Daoy (cell line): Measurements from ENCODE around the gene GPR107. TPM values are rescaled to one million over a fixed set of nuclear protein-coding genes. Genes with fewer than 3 reads are reported as not detected.
A peak's percentile ranks its signal among the peaks of the same experiment; 100 is the strongest.
"Not testable (repeated sequence)": the region's sequence is repeated elsewhere in the genome, so short reads cannot be mapped to it uniquely, and the experiment has no call there.

ENCODE experiments used
- DNase-seq: peaks from one replicate; pipeline ENCODE4 v3.0.0-alpha.2; 2015; ENCODE audit warnings: low read depth
- total RNA-seq: library from RNA; depleted of rRNA; stranded (reverse); fragments of >200 nt; shearing (Covaris generic); gene quantifications from 2 replicates; pipeline ENCODE4 v1.2.3, GENCODE V29; 2014; rRNA removed

Gene GPR107
- 16.6 and 19.9 TPM in 2 replicates for total RNA-seq

DNA sequence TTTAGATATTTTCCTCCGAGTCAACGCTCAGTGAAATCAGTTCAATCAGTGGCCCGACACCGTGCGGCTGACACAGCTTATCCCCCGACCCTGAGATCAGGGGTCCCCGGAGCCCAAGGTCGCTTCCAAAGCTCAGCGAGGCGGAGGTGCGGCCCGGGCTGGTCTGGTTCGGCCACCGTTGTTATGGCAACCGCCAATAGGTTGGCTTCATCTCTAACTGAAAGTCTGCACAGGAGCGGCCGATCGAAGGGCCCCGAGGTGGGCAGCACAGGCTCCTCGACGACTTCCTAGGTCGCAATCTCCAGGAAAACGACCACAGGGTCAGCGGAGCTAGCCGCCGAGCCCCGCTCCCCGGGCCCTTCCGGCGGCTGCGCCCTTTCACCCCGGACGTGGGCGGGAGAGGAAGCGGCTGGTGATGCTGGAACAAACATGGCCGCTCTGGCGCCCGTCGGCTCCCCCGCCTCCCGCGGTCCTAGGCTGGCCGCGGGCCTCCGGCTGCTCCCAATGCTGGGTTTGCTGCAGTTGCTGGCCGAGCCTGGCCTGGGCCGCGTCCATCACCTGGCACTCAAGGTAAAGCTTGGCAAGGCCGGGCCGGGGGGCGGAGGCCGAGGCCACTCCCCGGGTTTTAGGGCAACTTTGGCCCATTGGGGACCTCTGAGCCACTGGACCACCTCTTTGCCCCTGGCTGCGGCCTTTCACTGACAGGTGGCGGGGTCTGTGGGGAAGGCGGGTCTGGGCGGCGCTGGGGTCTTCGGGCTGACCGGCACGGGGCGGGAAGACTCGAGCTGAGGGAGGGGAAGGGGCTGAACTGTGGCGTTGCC lies at the start of gene GPR107:
GPR107 (plus strand) TSS at position 403 of the 821 bp plus-strand sequence; CDS start at position 430, 27 bp downstream.
- DNase-seq: peak; percentile 87

DNA sequence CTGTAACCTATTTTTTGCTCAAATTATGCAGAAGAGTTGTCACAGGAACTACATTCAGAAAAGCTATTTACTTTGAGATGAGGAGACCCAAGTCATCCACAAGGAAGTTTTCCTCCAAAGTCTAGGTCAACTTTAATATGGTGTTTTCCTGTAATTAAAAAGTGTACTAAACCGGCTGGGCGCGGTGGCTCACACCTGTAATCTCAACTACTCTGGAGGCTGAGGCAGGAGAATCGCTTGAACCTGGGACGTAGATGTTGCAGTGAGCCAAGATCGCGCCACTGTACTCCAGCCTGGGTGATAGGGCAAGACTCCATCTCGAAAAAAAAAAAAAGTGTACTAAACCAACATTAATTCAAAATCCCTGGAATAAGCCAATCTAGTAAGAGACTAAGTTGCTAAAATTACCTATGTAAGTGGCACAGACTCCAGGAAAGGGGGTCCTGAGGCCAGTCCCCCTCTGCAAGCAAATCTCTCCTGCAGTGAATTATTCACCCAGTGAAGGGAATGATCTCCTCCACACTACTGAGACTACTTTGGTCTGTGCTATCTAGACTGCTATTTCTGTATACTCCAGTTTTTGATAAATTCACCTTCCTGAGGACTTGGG lies 49.7 kb upstream of the GPR107 start:
- DNase-seq: no peak

DNA sequence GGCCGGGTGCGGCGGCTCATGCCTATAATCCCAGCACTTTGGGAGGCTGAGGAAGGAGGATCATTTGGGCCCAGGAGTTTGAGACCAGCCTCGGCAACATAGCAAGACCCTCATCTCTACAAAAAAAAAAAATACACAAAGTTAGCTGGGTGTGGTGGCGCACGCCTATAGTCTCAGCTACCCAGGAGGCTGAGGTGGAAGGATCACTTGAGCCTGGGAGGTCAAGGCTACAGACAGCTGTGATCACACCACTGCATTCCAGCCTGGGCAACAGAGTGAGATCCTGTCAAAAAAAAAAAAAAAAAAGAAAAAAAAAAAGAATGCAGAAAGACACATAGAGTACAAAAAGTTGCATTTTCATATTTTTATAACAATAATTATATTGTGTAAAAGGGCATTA lies 46.8 kb upstream of the GPR107 start:
- DNase-seq: not testable (repeated sequence)

DNA sequence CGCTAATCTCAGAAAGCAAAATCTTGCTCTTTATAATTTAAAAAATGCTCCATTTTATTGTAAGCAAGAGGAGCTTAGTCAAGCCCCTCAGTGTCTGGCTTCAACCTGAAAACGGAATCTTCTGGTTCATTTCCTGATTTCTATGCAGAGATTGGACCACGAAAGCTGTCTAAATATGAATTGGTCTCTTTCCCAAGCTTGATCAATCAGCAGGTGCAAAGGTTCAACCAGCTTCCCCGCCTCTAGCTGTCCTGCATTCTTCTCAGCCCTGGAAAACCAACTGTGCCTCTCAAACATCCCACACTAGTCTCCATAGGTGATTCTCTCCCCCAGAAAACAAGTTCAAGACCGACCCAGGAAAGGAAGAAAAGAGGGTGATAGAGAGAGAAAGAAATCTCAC lies 45.2 kb upstream of the GPR107 start:
- no peak for DNase-seq

DNA sequence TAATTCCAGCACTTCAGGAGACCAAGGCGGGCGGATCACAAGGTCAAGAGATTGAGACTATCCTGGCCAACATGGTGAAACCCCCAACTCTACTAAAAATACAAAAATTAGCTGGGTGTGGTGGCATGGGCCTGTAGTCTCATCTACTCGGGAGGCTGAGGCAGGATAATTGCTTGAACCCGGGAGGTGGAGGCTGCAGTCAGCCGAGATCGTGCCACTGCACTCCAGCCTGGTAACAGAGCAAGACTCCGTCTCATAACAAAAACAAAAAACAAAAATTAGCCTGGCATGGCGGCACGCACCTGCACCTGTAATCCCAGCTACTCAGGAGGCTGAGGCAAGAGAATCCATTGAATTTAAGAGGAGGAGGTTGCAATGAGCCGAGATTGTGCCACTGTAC lies 44.2 kb upstream of the GPR107 start:
- not testable (repeated sequence) for DNase-seq

DNA sequence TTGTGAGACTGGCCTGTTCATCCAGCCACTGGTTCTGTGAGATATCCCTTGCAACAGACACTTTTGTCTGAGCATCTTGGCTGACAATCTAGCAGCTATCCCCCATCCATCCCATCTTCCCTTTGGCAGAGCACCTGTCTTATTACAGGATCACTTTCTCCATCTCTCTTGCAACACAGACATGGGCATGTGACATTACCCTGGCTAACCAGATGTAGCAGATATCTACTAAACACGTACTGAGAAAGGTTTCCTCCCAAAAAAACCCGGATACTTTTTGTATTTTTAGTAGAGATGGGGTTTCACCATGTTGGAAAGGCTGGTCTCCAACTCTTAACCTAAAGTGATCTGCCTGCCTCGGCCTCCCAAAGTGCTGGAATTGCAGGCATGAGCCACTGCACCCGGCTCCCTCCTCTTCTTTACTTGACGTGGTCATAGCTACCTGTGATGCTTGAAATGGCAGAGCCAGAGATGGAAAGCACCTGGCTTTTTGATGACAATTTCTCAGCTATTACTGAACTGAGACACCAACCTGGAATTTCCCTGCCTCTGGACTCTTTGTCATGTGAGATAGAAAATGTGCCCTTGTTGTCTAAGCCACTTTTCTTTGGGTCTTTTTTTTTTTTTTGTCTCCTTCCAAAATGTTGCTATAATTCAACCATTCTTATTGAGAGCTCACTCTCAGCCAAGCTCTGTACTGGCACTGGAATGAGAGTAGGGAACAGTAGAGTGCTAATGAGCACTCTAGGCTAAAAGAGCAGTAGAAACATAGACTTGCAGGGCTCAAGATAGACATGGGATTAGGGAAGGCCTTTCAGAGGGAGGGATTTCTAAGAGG lies 43.3 kb upstream of the GPR107 start:
- no peak for DNase-seq

DNA sequence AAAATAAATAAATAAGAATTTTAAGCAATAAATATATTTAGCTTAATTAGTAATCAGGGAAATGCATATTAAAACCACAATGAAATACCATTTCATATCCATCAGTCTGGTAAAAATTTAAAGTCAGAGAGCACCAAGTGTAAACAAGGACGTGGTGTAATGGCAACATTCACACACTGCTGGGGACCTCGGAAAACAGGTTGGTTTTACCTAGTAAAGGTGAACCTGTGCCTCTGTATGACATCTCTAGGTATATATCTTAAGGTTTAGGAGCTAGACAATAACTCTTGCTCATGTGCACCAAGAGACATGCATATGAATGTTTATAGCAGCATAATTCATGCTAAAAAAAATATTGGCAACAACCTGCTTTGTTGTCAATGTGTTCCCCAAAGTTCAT lies 40.4 kb upstream of the GPR107 start:
- no peak for DNase-seq

DNA sequence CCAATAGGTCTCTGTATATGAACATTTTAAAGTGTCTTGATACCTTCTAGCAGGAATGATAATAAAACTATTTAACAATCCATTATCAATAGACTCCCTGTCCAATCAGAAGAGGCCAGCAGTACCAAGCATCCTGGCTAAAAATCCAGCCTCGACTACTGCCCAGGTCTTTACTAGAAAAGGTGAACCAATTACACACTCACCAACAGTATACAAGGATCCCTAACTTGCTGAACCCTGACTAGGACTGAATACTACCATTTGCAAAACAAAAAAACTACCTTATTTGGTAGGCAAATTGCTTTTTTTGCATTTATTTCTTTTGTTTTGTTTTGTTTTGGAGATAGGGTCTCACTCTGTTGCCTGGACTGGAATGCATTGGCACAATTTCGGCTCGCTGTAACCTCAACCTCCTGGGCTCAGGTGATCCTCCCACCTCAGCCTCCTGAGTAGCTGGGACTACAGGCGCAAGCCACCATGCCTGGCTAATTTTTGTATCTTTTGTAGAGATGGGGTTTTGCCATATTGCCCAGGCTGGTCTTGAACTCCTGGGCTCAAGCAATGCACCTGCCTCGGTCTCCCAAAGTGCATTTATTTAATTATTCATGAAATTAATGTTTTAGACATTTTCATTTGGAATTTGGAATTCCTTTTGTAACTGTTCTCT lies 38.2 kb upstream of the GPR107 start:
- DNase-seq: no peak

DNA sequence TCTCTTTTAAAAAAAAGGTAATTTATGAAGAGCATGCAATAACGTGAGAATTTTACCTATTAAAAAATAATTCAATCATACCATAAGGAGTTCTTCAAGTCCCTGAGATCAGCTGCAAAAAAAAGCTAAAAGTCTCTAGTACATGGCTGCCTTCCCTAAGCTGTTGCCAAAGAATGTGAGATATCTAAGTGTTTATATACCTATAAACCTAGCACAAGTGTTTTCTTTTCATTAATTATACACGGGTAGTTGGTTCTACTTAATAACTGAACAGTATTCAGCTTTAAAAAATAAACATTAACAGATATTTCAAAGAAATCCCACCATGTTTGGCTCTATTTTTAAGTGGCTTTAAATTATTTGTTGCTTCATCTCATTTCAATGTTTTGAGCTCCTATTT lies 36.6 kb upstream of the GPR107 start:
- DNase-seq: no peak

DNA sequence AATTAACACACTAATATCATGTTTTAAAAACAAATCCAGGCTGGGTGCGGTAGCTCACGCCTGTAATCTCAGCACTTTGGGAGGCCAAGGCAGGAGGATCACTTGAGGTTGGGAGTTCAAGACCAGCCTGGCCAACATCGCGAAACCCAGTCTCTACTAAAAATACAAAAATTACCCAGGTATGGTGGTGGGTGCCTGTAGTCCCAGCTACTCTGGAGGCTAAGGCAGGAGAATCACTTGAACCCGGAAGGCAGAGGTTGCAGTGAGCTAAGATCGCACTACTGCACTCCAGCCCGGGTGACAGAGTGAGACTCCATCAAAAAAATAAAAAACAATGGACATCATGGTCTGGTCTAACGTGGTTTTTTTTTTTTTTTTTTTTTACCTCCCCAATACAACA lies 36.2 kb upstream of the GPR107 start:
- not testable (repeated sequence) for DNase-seq

DNA sequence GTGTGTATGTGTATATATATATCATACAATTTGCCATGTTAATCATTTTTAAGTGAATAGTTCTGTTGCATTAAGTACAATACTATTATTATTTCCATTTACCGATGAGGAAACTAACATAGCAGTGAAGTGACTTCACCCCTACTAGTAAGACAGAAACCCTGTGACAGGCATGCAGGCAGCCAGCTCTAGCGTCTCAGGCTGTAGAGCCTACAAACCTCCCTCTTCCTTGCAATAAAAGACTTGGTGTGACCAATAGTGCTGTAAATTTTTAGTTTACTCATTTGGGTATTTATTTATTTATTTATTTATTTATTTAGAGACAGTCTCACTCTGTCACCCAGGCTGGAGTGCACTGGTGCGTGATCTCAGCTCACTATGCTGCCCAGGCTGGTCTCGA lies 35.4 kb upstream of the GPR107 start:
- no peak for DNase-seq

DNA sequence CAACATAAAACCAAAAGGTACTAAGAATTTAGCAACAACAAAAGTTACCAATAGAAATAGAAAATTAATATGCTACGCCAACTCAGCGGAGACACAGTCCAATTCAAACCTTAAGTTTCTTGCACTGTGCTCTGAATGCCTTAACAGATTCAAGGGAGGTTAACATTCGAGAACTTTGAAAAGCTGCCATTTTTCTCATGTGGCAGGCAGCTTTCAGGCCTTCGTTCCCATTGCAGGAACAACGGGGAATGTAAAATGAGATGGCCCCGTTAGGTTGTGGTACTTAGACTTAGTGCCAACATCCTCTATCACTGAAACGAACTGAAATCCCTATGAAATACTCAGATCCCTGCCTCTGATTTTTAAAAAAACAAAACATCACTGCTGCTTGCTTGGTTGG lies 33.1 kb upstream of the GPR107 start:
- no peak for DNase-seq

DNA sequence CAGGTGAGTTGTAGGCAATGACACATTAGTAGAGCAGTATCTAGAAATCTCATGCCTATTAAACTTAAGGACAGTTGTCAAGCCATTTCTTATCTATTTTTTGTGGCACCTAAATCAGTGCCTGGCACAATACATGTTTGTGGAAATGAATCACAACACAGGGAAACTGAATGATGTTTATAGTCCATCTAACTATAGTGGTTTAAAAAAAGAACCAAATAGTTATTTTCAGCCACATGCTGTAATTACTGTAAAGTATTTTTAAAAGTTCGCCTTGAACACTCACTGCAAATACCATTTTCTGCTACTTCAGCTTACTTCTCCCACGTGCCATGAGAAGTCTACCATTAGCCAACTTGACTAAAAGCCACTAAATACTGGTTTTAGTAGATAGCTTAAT lies 32.6 kb upstream of the GPR107 start:
- no peak for DNase-seq

DNA sequence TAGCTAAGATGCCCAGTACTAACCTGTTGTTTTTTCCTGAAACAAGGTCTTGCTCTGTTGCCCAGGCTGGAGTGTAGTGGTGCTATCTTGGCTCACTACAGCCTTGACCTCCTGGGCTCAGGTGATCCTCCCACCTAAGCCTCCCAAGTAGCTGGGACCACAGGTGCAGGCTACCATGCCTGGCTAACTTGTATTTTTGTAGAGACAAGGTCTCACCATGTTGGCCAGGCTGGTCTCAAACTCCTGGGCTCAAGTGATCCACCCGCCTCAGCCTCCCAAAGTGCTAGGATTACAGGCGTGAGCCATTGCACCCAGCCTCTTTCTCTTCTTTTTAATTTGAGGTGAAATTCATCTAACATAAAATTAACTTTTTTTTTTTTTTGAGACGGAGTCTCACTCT lies 31.9 kb upstream of the GPR107 start:
- not testable (repeated sequence) for DNase-seq

DNA sequence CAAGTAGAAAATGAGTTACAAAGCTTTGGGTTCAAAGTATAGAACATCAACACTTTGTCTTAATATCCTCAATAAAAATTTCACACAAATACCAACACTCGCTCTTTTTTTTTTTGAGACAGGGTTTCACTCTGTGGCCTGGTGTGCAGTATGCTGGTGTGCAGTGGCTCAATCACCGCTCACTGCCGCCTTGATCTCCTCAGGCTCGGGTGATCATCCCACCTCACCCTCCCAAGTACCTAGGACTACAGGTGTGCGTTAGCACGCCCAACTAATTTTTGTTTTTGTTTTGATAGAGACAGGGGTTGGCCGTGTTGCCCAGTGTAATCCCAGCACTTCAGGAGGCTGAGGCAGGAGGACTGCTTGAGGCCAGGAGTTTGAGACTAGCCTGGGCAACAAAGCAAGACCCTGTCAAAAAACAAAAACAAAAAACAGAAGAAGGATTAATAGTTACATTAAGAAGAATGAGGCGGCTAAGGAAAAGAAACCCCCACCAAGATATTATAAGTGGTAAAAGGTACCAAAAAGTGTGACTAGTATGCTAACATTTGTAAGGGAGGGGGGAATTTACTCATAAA lies 31.1 kb upstream of the GPR107 start:
- no peak for DNase-seq

DNA sequence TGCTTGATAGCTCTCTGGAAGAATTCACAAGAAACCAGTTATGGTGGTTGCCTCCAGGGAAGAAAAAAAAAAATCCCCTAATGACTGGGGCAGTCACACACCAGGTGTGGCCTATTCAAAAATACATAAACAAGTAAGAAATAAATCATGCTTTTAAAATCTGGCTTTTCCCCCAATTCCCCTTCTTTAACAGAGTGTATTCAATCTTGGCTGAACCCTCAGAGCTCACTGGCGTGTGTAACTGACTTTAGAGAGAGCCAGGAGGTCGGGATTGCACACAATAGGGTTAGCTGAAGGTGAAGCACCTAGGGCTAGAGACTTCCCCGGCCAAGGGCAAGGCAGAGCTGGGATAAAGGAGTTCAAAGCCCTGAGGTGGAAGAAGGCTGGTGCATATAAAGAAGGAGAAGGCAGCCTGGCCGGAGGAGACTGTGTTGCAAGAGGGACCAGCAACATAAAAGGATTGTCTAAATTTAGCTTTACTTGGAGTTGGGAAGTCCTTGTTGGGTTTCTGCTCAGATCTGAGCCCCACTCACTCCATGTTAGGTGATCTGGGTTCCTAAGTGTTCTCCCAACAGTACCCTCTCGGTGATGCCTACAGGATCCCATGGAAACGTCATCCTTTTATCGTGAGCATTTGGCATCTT lies 30.4 kb upstream of the GPR107 start:
- DNase-seq: peak; percentile 28

DNA sequence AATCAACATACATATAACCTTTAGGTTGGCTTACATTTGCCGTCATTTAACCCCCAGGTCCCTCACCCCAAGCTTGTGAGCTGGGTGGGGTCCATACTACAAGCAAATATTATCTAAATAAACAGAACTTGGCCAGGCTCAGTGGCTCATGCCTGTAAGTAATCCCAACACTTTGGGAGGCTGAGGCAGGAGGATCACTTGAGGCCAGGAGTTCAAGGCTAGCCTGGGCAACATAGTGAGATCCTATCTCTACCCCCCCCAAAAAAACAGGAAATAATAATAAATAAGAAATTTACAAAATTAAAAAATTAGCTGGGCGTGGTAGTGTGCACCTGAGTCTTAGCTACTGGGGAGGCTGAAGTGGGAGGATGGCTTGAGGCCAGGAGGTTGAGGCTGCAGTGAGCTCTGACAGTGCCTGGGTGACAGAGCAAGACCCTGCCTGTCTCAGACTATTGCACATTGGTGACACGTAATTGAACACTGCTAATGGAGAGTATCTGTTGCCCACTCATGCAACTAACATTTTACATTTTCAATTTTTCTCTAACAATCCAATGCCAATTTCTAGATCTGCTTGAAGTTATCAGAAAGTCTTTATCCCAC lies 29.6 kb upstream of the GPR107 start:
- no peak for DNase-seq

DNA sequence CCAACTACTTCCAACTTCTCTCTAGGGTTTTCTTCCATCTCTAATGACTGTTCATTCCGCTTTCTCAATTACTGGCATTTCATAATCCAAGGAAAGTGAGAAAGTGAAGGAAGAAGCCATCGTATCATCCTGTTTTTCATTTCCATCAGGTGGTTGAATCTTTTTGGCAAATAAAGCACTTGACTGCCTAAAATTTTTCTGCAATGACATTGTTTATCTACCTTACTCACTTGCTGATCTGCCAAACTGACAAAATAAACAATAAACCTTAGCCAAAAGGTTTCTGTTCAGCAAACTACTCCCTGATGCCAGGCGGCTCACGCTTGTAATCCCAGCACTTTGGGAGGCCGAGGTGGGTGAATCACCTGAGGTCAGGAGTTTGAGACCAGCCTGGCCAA lies 29.1 kb upstream of the GPR107 start:
- DNase-seq: peak; percentile 68

DNA sequence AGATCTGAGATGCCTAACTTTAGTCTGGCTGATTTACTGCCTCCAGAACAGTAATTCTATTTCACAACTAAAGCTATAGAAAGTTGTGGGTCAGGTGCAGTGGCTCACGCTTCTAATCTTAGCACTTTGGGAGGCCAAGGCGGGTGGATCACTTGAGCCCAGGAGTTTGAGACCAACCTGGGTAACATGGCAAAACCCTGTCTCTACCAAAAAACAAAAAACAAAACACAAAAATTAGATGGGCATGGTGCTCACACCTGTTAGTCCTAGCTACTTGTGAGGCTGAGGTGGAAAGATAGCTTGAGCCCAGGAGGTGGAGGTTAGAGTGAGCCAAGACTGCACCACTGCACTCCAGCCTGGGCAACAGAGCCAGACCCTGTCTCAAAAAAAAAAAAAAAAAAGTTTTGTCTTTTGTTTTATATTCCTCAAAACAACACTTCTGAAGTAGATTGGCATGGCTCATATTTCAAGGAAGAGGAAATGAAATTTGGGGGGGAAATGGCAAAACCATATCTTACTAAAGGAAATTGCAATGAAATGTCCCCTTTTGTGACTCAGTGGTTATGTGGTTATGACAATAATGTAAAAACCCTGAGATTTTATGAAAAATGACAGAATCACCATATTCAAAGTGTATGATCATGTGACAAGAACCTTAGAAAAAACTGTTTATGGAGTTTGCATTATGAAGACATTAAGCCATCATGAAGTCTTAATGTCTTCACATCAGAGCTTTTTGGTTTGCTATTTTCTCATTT lies 26.9 kb upstream of the GPR107 start:
- DNase-seq: no peak
